Peyer's patch (tissue), 4 donors: Measurements from ENCODE around the gene CHD5. TPM values are rescaled to one million over a fixed set of nuclear protein-coding genes. Genes with fewer than 3 reads are reported as not detected.
A peak's percentile ranks its signal among the peaks of the same experiment; 100 is the strongest.

Source experiments
- DNase-seq, 3 donors: peaks; one replicate each; pipeline ENCODE4 v3.0.0-alpha.2; 2017 to 2019
- H3K27ac ChIP-seq, 4 donors: fragments of 200-600 bp; sonication (generic); one replicate each; pipeline ENCODE4 v1.5.1; 2016 to 2019
- H3K27me3 ChIP-seq, 2 donors: fragments of 200-600 bp; sonication (generic); one replicate each; pipeline ENCODE4 v1.5.1; 2019
- H3K36me3 ChIP-seq, 3 donors: fragments of 200-600 bp; sonication (generic); one replicate each; pipeline ENCODE4 v1.5.1; 2016 to 2019
- H3K4me1 ChIP-seq, 4 donors: fragments of 200-600 bp; sonication (generic); one replicate each; pipeline ENCODE4 v1.5.1; 2016 to 2019
- H3K4me3 ChIP-seq, 4 donors: fragments of 200-600 bp; sonication (generic); 1 replicate in 3 of 4; 2 replicates in 1 of 4; pipeline ENCODE4 v1.5.1; 2016 to 2019; ENCODE audit warnings: mild to moderate bottlenecking in 1 of 4
- H3K9me3 ChIP-seq, 4 donors: fragments of 200-600 bp; sonication (generic); one replicate each; pipeline ENCODE4 v1.5.1; 2016 to 2019; ENCODE audit warnings: mild to moderate bottlenecking in 1 of 4
- POLR2A ChIP-seq, 2 donors: fragments of 450-650 bp; IDR thresholded peaks; one replicate each; pipeline ENCODE4 v1.5.1; 2017; ENCODE audit warnings: antibody characterized with exemption in 2 of 2, mild to moderate bottlenecking in 2 of 2, moderate library complexity in 2 of 2
- total RNA-seq, 4 donors: library from RNA; depleted of rRNA; stranded (reverse); fragments of >200 nt; gene quantifications; one replicate each; pipeline ENCODE4 v1.1.0, GENCODE V29; 2016
- TF ChIP-seq, protein P1 (sequence below), 6 experiments: fragments of 450-650 bp in 4 of 6; fragments of 200-600 bp in 2 of 6; sonication (generic) in 1 of 6; IDR thresholded peaks; one replicate each; pipeline ENCODE4 v1.5.1; 2017 to 2019; ENCODE audit warnings: antibody characterized with exemption in 6 of 6, mild to moderate bottlenecking in 3 of 6, moderate library complexity in 1 of 6

CHD5 gene
- total RNA-seq, 4 donors from 2014 or later, result under 0.01 to 0.66 (median 0.22) TPM

DNA sequence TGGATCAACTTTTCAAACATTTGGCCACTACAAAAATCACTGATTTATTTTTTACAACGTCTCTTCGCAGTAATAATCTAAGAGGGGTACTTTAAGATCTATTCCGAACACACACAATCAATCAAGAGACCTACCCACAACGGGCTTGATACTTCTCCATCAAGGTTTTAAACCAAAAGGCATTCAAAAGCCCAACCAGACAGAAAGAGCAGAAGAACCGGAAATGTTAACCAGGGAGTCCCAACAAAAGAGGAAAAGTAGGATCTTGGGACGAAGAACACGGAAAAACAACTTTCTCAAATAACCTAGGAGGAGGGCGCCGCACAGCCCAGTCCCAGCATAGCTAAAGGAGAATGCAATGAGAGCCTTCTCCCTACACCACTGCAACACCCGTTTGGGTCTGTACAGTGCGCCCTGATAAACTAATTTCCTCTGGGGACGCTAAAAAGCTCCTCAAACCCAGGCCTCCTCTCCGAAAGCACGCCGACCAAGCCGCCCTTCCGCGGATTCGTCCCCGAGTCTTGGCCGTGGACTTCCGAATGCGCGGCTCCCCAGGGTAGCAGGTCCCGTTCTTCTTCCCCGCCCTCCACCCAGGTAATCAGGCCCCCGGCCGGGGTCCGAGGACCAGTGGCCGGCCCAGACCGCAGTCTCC, 18.7 kb upstream of the CHD5 start:
- H3K36me3 ChIP-seq, result peaks cover 0 to 28% (median 0%) of the 10 kb centered on the region in 3 donors
- H3K9me3 ChIP-seq, result no peaks in the 10 kb centered on the region
- no peaks in the 10 kb centered on the region for H3K27me3 ChIP-seq
- H3K4me1 ChIP-seq, result peaks cover 0 to 22% (median 12%) of the 10 kb centered on the region in 4 donors
- DNase-seq, result no peak
- TF ChIP-seq POLR2A (IDR thresholded peaks at IDR 0.05), result no peak
- TF ChIP-seq, protein P1, sequence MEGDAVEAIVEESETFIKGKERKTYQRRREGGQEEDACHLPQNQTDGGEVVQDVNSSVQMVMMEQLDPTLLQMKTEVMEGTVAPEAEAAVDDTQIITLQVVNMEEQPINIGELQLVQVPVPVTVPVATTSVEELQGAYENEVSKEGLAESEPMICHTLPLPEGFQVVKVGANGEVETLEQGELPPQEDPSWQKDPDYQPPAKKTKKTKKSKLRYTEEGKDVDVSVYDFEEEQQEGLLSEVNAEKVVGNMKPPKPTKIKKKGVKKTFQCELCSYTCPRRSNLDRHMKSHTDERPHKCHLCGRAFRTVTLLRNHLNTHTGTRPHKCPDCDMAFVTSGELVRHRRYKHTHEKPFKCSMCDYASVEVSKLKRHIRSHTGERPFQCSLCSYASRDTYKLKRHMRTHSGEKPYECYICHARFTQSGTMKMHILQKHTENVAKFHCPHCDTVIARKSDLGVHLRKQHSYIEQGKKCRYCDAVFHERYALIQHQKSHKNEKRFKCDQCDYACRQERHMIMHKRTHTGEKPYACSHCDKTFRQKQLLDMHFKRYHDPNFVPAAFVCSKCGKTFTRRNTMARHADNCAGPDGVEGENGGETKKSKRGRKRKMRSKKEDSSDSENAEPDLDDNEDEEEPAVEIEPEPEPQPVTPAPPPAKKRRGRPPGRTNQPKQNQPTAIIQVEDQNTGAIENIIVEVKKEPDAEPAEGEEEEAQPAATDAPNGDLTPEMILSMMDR (IDR thresholded peaks at IDR 0.05), result no peak
- peak overlapping the region; percentile 67 to 83 (median 79) for H3K27ac ChIP-seq
- H3K4me3 ChIP-seq, result peak overlapping the region; percentile 81 to 100 (median 91)

- Histone ChIP-seq H3K4me3 (peak overlapping the region in 3 of 4 donors; percentile 81 to 100 (median 82)), H3K4me1 (peaks cover 0 to 22% (median 12%) of the 10 kb centered on the region in 4 donors), H3K9me3 (no peaks in the 10 kb centered on the region), H3K36me3 (peaks cover 0 to 37% (median 3%) of the 10 kb centered on the region in 3 donors), H3K27ac (no peak overlapping the region), H3K27me3 (no peaks in the 10 kb centered on the region)
- no peak for DNase-seq
- no peak for TF ChIP-seq POLR2A (IDR thresholded peaks at IDR 0.05)
- TF ChIP-seq, protein P1 (IDR thresholded peaks at IDR 0.05), result no peak
Measured at GRCh38 chr1:6197746-6198427, 17.8 kb upstream of the CHD5 start.

DNA sequence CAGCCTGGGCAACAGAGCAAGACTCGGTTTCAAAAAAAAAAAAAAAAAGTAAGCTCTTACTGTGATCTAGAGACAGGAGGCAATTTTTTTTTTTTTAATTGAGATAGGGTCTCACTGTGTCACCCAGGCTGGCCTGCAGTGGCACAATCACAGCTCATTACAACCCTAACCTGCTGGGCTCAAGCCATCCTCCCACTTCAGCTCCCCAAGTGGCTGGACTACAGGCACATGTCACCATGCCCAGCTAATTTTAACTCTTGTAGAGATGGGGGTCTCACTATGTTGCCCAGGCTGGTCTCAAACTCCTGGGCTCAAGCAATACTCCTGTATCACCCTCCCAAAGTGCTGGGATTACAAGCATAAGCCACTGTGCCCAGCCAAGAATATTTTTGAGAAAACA, 11.8 kb upstream of the CHD5 start:
- H3K27me3 ChIP-seq, result no peaks in the 10 kb centered on the region
- H3K4me3 ChIP-seq, result no peak overlapping the region
- DNase-seq, result no peak
- H3K4me1 ChIP-seq, result no peaks in the 10 kb centered on the region
- H3K9me3 ChIP-seq, result no peaks in the 10 kb centered on the region
- no peak overlapping the region for H3K27ac ChIP-seq
- H3K36me3 ChIP-seq, result peaks cover 0 to 87% (median 3%) of the 10 kb centered on the region in 3 donors
- TF ChIP-seq POLR2A (IDR thresholded peaks at IDR 0.05), result no peak
- TF ChIP-seq, protein P1 (IDR thresholded peaks at IDR 0.05), result no peak

GRCh38 chr1:6188466-6188865, 8.3 kb upstream of the CHD5 start:
- Histone ChIP-seq H3K4me1 (no peaks in the 10 kb centered on the region), H3K4me3 (no peak overlapping the region), H3K27ac (no peak overlapping the region), H3K9me3 (no peaks in the 10 kb centered on the region), H3K27me3 (no peaks in the 10 kb centered on the region), H3K36me3 (peaks cover 0 to 69% (median 3%) of the 10 kb centered on the region in 3 donors)
- no peak for TF ChIP-seq POLR2A (IDR thresholded peaks at IDR 0.05)
- TF ChIP-seq, protein P1 (IDR thresholded peaks at IDR 0.05), result no peak
- DNase-seq, result no peak

DNA sequence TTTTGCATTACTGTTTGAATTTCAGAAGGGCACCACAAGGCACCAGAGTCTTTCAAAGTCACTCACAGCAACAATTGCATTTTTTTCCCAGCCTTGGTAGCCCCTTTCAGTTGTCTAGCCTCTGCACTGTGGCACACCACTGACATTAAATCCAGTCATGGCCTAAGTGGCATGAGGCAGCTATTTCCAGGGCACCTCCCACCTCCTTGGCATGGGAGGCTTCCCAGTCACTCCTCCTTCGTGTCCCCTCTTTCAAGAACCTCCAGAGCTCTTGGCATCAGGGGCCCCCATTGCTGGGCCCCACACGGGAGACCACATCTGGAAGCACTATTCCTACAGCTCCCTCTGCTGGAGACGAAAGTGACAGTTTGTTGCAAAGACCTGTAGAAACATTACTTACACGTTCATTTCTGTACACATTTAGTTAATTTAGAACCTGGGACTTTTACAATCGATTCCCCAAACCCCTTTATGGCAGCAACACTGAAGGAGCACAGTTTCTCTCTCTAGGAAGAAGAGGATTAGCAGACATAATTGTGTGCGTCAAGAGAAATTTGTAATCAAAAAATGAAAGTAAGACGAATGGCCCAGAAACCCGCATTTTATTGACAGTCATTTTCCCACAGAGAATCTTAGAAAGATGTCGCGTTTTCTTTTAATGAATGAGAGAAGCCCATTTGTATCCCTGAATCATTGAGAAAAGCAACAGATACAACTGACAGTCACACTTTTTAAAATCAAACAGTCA, 5.7 kb upstream of the CHD5 start:
- DNase-seq, result no peak
- H3K27me3 ChIP-seq, result peaks cover 0 to under 1% of the 10 kb centered on the region in 2 donors
- TF ChIP-seq, protein P1 (IDR thresholded peaks at IDR 0.05), result peak in 4 of 6 experiments; percentile 25 to 37 (median 28)
- TF ChIP-seq POLR2A (IDR thresholded peaks at IDR 0.05), result no peak
- peaks cover 0 to 8% (median under 1%) of the 10 kb centered on the region in 4 donors for H3K4me1 ChIP-seq
- H3K36me3 ChIP-seq, result peaks cover 0 to 45% (median 0%) of the 10 kb centered on the region in 3 donors
- H3K27ac ChIP-seq, result no peak overlapping the region
- H3K9me3 ChIP-seq, result no peaks in the 10 kb centered on the region
- H3K4me3 ChIP-seq, result no peak overlapping the region
